ENCODE measurements around the gene DCUN1D1.

DNA sequence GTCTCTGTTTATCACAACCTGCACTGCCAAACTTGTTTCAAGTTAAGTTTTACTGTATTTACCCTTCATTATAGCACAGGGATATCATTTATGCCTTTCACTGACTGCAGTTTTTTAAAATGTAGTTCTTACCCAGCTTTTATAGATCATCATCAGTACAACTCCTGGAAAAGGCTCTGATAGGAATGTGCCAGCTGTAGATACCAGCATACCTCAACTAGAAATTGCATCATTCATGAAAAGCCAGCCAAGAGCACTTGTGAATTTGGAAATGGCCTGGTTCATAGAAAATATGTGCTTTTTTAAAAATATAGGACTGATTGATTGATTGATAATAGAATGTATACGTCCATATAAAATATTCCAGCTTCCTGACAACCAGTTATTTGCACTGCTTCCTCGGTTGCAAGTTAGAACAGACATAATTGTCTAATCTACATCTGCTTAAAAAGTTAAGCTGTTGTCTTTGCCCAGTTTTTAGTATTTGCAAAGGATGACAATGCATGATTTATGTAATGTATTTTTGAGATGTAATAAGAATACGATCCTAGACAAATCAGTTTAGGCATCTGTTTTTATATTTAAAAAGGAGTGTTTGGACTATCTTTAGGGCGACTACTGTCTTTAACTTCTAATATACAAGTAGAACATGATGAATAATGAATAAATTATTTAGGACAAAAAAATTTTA is 58.5 kb downstream of the DCUN1D1 start:
- TF ChIP-seq, protein P1, sequence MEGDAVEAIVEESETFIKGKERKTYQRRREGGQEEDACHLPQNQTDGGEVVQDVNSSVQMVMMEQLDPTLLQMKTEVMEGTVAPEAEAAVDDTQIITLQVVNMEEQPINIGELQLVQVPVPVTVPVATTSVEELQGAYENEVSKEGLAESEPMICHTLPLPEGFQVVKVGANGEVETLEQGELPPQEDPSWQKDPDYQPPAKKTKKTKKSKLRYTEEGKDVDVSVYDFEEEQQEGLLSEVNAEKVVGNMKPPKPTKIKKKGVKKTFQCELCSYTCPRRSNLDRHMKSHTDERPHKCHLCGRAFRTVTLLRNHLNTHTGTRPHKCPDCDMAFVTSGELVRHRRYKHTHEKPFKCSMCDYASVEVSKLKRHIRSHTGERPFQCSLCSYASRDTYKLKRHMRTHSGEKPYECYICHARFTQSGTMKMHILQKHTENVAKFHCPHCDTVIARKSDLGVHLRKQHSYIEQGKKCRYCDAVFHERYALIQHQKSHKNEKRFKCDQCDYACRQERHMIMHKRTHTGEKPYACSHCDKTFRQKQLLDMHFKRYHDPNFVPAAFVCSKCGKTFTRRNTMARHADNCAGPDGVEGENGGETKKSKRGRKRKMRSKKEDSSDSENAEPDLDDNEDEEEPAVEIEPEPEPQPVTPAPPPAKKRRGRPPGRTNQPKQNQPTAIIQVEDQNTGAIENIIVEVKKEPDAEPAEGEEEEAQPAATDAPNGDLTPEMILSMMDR (IDR thresholded peaks at IDR 0.05; ENCODE audit: insufficient read depth, low read length) = no peak
- TF ChIP-seq POLR2AphosphoS5 (IDR thresholded peaks at IDR 0.05; ENCODE audit: low read depth) (no peak), GABPA (IDR thresholded peaks at IDR 0.05; ENCODE audit: low read depth) (no peak)
